DMS153 treated with DMSO at 0.1 percent for 48 hours (cell line): ENCODE measurements around the gene PLXND1.

ENCODE experiments used
- DNase-seq: peaks from one replicate; lab custom pipeline; 2025; ENCODE audit not compliant: unreplicated experiment; lab: John Stamatoyannopoulos, UW

PLXND1 gene

GRCh38 chr3:129513705-129514104 lies 92.8 kb downstream of the PLXND1 start:
- DNase-seq = no peak

DNA sequence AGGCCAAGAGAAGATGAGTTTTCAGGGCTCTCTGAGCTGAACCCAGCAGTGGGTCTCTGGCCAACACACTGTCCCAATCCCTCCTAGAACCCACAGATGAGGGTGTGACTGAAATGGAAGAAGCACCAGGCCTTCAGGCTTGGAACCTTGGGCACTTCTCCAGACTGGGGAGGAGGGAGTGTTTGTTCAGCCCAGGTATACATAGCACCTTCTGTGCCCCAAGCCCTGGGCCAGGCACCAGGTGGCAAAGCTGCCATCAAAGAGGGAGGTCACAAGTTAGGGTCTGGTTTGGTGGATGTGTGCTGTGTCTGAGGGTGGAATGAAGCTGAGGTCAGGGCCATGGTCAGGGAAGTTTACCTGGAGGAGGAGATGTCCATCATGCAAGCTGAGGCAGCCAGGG lies 93.9 kb downstream of the PLXND1 start:
- no peak for DNase-seq

DNA sequence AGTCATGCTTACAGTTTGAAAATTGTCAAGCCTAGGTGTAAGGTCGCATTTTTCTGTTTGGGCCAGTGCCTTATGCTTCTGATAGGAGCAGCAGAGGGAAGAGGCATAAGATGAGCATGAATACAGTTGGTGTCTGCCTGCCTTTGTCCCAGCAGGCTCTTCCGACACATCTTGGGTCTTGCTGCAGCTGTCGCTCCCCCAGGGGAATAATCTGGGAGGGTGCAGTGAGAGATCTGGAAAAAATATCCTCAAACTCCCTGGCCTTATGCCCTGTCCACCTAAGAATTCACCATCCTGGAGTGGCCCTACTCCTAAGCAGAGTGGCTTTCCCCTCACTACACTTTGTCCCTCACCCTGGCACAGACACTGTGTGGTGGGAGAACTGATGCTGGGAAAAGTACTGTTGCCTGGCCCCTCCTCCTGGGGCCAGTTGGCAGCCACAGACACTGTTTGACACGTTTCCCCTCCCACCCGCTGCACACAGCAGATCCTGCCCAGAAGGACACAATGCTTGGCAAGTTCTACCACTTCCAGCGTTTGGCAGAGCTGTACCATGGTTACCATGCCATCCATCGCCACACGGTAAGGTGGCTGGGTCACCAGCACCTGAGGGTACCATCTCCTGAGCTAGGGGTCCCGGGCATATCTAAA lies 99.2 kb downstream of the PLXND1 start:
- DNase-seq = no peak

DNA sequence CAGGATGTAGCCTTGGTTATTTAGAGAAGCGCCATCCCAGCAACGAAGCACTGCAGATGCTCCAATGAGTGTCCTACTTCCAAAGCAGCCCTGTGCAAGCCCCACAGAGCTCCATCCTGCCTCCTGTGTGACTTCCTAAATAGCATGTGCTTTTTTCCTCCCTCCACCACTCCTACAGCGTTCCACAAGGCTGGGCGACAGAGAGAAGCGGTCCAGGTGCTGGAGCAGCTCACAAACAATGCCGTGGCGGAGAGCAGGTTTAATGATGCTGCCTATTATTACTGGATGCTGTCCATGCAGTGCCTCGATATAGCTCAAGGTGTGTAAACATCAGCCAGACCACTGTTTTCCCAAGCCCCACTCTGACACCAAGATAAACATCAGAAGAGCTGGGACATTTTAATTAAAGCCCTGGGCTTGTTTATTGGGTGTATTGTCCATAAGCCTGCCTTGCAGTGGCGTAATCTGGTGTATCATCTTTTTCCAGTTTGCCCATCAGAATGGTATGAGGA lies 100.2 kb downstream of the PLXND1 start:
- DNase-seq = peak; percentile 87

DNA sequence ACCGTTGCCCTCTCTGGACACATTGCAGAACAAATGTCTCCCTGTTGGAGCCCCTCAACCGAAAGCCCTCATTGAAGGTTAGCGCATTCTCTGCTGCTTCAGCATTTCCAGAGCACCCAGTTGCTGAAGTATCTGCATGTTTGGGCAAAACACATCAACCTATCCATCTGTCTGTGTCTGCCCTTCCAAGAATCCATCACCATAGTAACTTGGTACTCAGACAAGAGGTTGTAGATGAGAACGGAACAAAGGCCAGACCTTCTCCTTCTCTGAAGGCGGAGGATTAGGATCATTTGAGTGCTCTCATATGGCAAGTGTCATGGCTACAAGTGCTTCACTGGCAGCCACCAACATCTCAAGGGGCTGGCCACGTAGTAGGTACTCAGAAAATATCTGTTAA lies 101.1 kb downstream of the PLXND1 start:
- no peak for DNase-seq
